Measurements from ENCODE around the gene KIZ. TPM values are rescaled to one million over a fixed set of nuclear protein-coding genes. Genes with fewer than 3 reads are reported as not detected.

KIZ gene
- total RNA-seq, 2 experiments from 2014 or later = 11.3 to 13.0 TPM

- DNase-seq = no peak
- CTCF ChIA-PET = no interaction called here
- Mint-ChIP-seq H3K27ac (no peak overlapping the region), H3K4me1 (ENCODE audit: low read depth) (no peaks in the 10 kb centered on the region), H3K36me3 (ENCODE audit: low read depth) (peaks cover 5% of the 10 kb centered on the region), H3K27me3 (ENCODE audit: low read depth) (no peaks in the 10 kb centered on the region), H3K4me3 (no peak overlapping the region), H3K9me3 (no peaks in the 10 kb centered on the region)
- intact Hi-C loops (cut with micrococcal nuclease) = no loop called here
Observed at GRCh38 chr20:21230220-21230619, 104.3 kb downstream of the KIZ start.

- no peak overlapping the region for H3K27ac Mint-ChIP-seq
- intact Hi-C loops (cut with micrococcal nuclease) = no loop called here
- H3K4me3 Mint-ChIP-seq = no peak overlapping the region
- peaks cover 5% of the 10 kb centered on the region for H3K36me3 Mint-ChIP-seq (ENCODE audit: low read depth)
- no peaks in the 10 kb centered on the region for H3K9me3 Mint-ChIP-seq
- CTCF ChIA-PET = no interaction called here
- no peaks in the 10 kb centered on the region for H3K4me1 Mint-ChIP-seq (ENCODE audit: low read depth)
- DNase-seq = no peak
- no peaks in the 10 kb centered on the region for H3K27me3 Mint-ChIP-seq (ENCODE audit: low read depth)
Observed at GRCh38 chr20:21230686-21231085, 104.8 kb downstream of the KIZ start.

- no peaks in the 10 kb centered on the region for H3K27me3 Mint-ChIP-seq (ENCODE audit: low read depth)
- intact Hi-C loops (cut with micrococcal nuclease) = no loop called here
- H3K4me1 Mint-ChIP-seq (ENCODE audit: low read depth) = no peaks in the 10 kb centered on the region
- DNase-seq = no peak
- no peak overlapping the region for H3K4me3 Mint-ChIP-seq
- CTCF ChIA-PET = interaction anchor here (0.6 to 1.7 kb wide), 4 partner anchors 148 to 464 kb away, joined by 3 to 7 read pairs (median 3); no protein-coding TSS in a partner anchor
- no peaks in the 10 kb centered on the region for H3K9me3 Mint-ChIP-seq
- H3K36me3 Mint-ChIP-seq (ENCODE audit: low read depth) = peaks cover 5% of the 10 kb centered on the region
- no peak overlapping the region for H3K27ac Mint-ChIP-seq
Observed at GRCh38 chr20:21232546-21233280, 106.8 kb downstream of the KIZ start.

- no peaks in the 10 kb centered on the region for H3K4me1 Mint-ChIP-seq (ENCODE audit: low read depth)
- intact Hi-C loops (cut with micrococcal nuclease) = loop anchor here (2.0 kb wide), 1 partner anchor 398 kb away; no protein-coding TSS in a partner anchor
- H3K36me3 Mint-ChIP-seq (ENCODE audit: low read depth) = peaks cover 3% of the 10 kb centered on the region
Observed at GRCh38 chr20:21234324-21234723, 108.4 kb downstream of the KIZ start.

GRCh38 chr20:21234806-21235483 is 109.1 kb downstream of the KIZ start:
- intact Hi-C loops (cut with micrococcal nuclease) = loop anchor here (2.0 kb wide), 1 partner anchor 398 kb away; no protein-coding TSS in a partner anchor
- Mint-ChIP-seq H3K9me3 (no peaks in the 10 kb centered on the region), H3K27ac (no peak overlapping the region), H3K27me3 (ENCODE audit: low read depth) (no peaks in the 10 kb centered on the region), H3K36me3 (ENCODE audit: low read depth) (peaks cover 3% of the 10 kb centered on the region), H3K4me3 (no peak overlapping the region), H3K4me1 (ENCODE audit: low read depth) (no peaks in the 10 kb centered on the region)
- CTCF ChIA-PET = interaction anchor here (0.5 to 5.1 kb wide), 48 partner anchors 8 to 380 kb away, joined by 3 to 110 read pairs (median 4); partner anchors contain the start of gene XRN2
- DNase-seq = no peak

More at GRCh38 chr20:21234324-21234723, 108.4 kb downstream of the KIZ start:
- no peak overlapping the region for H3K27ac Mint-ChIP-seq
- CTCF ChIA-PET = interaction anchor here (0.5 to 5.1 kb wide), 13 partner anchors 11 to 380 kb away, joined by 3 to 110 read pairs (median 4); no protein-coding TSS in a partner anchor
- no peaks in the 10 kb centered on the region for H3K27me3 Mint-ChIP-seq (ENCODE audit: low read depth)
- H3K4me3 Mint-ChIP-seq = no peak overlapping the region
- no peak for DNase-seq
- no peaks in the 10 kb centered on the region for H3K9me3 Mint-ChIP-seq

- no peaks in the 10 kb centered on the region for H3K9me3 Mint-ChIP-seq
- intact Hi-C loops (cut with micrococcal nuclease) = loop anchor here (1.0 to 2.0 kb wide), 6 partner anchors 159 to 399 kb away; no protein-coding TSS in a partner anchor
- H3K4me1 Mint-ChIP-seq (ENCODE audit: low read depth) = no peaks in the 10 kb centered on the region
- CTCF ChIA-PET = interaction anchor here (0.6 to 5.1 kb wide), 63 partner anchors 9 to 1185 kb away, joined by 3 to 110 read pairs (median 4); partner anchors contain the start of gene XRN2
- H3K27me3 Mint-ChIP-seq (ENCODE audit: low read depth) = no peaks in the 10 kb centered on the region
- H3K36me3 Mint-ChIP-seq (ENCODE audit: low read depth) = peaks cover 3% of the 10 kb centered on the region
- H3K4me3 Mint-ChIP-seq = no peak overlapping the region
- peak; percentile 83 for DNase-seq
- no peak overlapping the region for H3K27ac Mint-ChIP-seq
Observed at GRCh38 chr20:21235484-21236445, 109.9 kb downstream of the KIZ start.

- CTCF ChIA-PET = interaction anchor here (0.5 to 5.1 kb wide), 5 partner anchors 9 to 333 kb away, joined by 3 to 110 read pairs (median 4); no protein-coding TSS in a partner anchor
- no peaks in the 10 kb centered on the region for H3K27me3 Mint-ChIP-seq (ENCODE audit: low read depth)
- H3K36me3 Mint-ChIP-seq (ENCODE audit: low read depth) = peaks cover 6% of the 10 kb centered on the region
- H3K9me3 Mint-ChIP-seq = no peaks in the 10 kb centered on the region
- H3K4me1 Mint-ChIP-seq (ENCODE audit: low read depth) = no peaks in the 10 kb centered on the region
- H3K4me3 Mint-ChIP-seq = no peak overlapping the region
- no peak overlapping the region for H3K27ac Mint-ChIP-seq
- intact Hi-C loops (cut with micrococcal nuclease) = loop anchor here (2.0 kb wide), 1 partner anchor 157 kb away; no protein-coding TSS in a partner anchor
- DNase-seq = no peak
Observed at GRCh38 chr20:21237956-21238799, 112.3 kb downstream of the KIZ start.

- CTCF ChIA-PET = interaction anchor here (4.9 to 5.1 kb wide), 2 partner anchors 261 to 267 kb away, joined by 83 to 110 read pairs; no protein-coding TSS in a partner anchor
- H3K36me3 Mint-ChIP-seq (ENCODE audit: low read depth) = peaks cover 7% of the 10 kb centered on the region
Observed at GRCh38 chr20:21238818-21239536, 113.1 kb downstream of the KIZ start.

GRCh38 chr20:21240394-21240793 is 114.5 kb downstream of the KIZ start:
- H3K27ac Mint-ChIP-seq = no peak overlapping the region
- H3K36me3 Mint-ChIP-seq (ENCODE audit: low read depth) = peaks cover 15% of the 10 kb centered on the region
- CTCF ChIA-PET = interaction anchor here (0.6 kb wide), 1 partner anchor 336 kb away, joined by 3 read pairs; no protein-coding TSS in a partner anchor
- H3K4me1 Mint-ChIP-seq (ENCODE audit: low read depth) = no peaks in the 10 kb centered on the region
- no peak for DNase-seq
- no peaks in the 10 kb centered on the region for H3K9me3 Mint-ChIP-seq
- intact Hi-C loops (cut with micrococcal nuclease) = no loop called here
- H3K4me3 Mint-ChIP-seq = no peak overlapping the region
- no peaks in the 10 kb centered on the region for H3K27me3 Mint-ChIP-seq (ENCODE audit: low read depth)

More at GRCh38 chr20:21238818-21239536, 113.1 kb downstream of the KIZ start:
- Mint-ChIP-seq H3K27me3 (ENCODE audit: low read depth) (no peaks in the 10 kb centered on the region), H3K4me3 (no peak overlapping the region), H3K4me1 (ENCODE audit: low read depth) (no peaks in the 10 kb centered on the region), H3K9me3 (no peaks in the 10 kb centered on the region), H3K27ac (no peak overlapping the region)
- no peak for DNase-seq
- intact Hi-C loops (cut with micrococcal nuclease) = no loop called here

- no peaks in the 10 kb centered on the region for H3K4me1 Mint-ChIP-seq (ENCODE audit: low read depth)
- H3K4me3 Mint-ChIP-seq = no peak overlapping the region
- intact Hi-C loops (cut with micrococcal nuclease) = no loop called here
- H3K9me3 Mint-ChIP-seq = no peaks in the 10 kb centered on the region
- peaks cover 17% of the 10 kb centered on the region for H3K36me3 Mint-ChIP-seq (ENCODE audit: low read depth)
- H3K27me3 Mint-ChIP-seq (ENCODE audit: low read depth) = no peaks in the 10 kb centered on the region
- no peak overlapping the region for H3K27ac Mint-ChIP-seq
- DNase-seq = no peak
- CTCF ChIA-PET = no interaction called here
Observed at GRCh38 chr20:21241406-21241805, 115.5 kb downstream of the KIZ start.

Data from activated naive CD4-positive, alpha-beta T cell treated with anti-CD3 and anti-CD28 coated beads for 36 hours (primary cell).